Gastroesophageal sphincter (tissue), 4 donors: ENCODE data around the gene SLC50A1. TPM values are rescaled to one million over a fixed set of nuclear protein-coding genes. Genes with fewer than 3 reads are reported as not detected.

Experiments used
- ATAC-seq: fragments of 150-250 bp; one replicate; pipeline ENCODE4 v1.9.1; 2016; ENCODE audit warnings: mild to moderate bottlenecking, moderate library complexity
- H3K27ac ChIP-seq, 4 donors: fragments of 200-600 bp; sonication (generic) in 3 of 4; 1 replicate in 3 of 4; 2 replicates in 1 of 4; pipeline ENCODE4 v1.5.1; 2016 to 2019
- H3K27me3 ChIP-seq: fragments of 200-600 bp; sonication (generic); one replicate; pipeline ENCODE4 v1.5.1; 2019
- H3K36me3 ChIP-seq, 2 donors: fragments of 200-600 bp; sonication (generic); one replicate each; pipeline ENCODE4 v1.5.1; 2019; ENCODE audit warnings: control low read depth in 1 of 2
- H3K4me1 ChIP-seq, 3 donors: fragments of 200-600 bp; sonication (generic); 1 replicate in 2 of 3; 2 replicates in 1 of 3; pipeline ENCODE4 v1.5.1; 2016 to 2019; ENCODE audit warnings: control low read depth in 2 of 3
- H3K4me3 ChIP-seq, 2 donors: fragments of 200-600 bp; sonication (generic); one replicate each; pipeline ENCODE4 v1.5.1; 2019; ENCODE audit warnings: mild to moderate bottlenecking in 1 of 2, moderate library complexity in 1 of 2
- H3K9me3 ChIP-seq, 3 donors: fragments of 200-600 bp; sonication (generic); one replicate each; pipeline ENCODE4 v1.5.1; 2017 to 2019; ENCODE audit warnings: control low read depth in 2 of 3
- EP300 ChIP-seq: sonication (generic); formaldehyde crosslinking; IDR thresholded peaks from one replicate; pipeline ENCODE4 v1.6.1; 2017; ENCODE audit warnings: antibody characterized with exemption, mild to moderate bottlenecking
- POLR2A ChIP-seq, 2 donors: fragments of 450-650 bp; IDR thresholded peaks; one replicate each; pipeline ENCODE4 v1.6.1; 2017; ENCODE audit warnings: antibody characterized with exemption in 2 of 2, mild to moderate bottlenecking in 2 of 2, moderate library complexity in 1 of 2
- POLR2AphosphoS5 ChIP-seq: sonication (generic); formaldehyde crosslinking; IDR thresholded peaks from one replicate; pipeline ENCODE4 v1.6.1; 2017; ENCODE audit warnings: antibody characterized with exemption
- WGBS, 2 donors: methylation state at CpG; one replicate each; pipeline ENCODE4 v1.1.5; 2018; ENCODE audit warnings: low coverage in 1 of 2; 5-methylcytosine and 5-hydroxymethylcytosine counted together
- total RNA-seq, 4 donors: library from RNA; depleted of rRNA; stranded (reverse); fragments of >200 nt; gene quantifications; one replicate each; pipeline ENCODE4 v1.1.0, GENCODE V29; 2016
- TF ChIP-seq, protein P1 (sequence below), 4 experiments: fragments of 200-600 bp in 2 of 4; fragments of 450-650 bp in 2 of 4; sonication (generic) in 1 of 4; IDR thresholded peaks; one replicate each; pipeline ENCODE4 v1.5.1; 2017 to 2019; ENCODE audit warnings: antibody characterized with exemption in 4 of 4, mild to moderate bottlenecking in 2 of 4, moderate library complexity in 2 of 4

SLC50A1 gene
- total RNA-seq, 4 donors from 2014 or later, result 12.5 to 16.8 (median 13.9) TPM

- H3K9me3 ChIP-seq, result no peaks in the 10 kb centered on the region
- no peak overlapping the region for H3K27ac ChIP-seq
- H3K4me1 ChIP-seq, result peaks cover 0 to 15% (median 5%) of the 10 kb centered on the region in 3 donors
- no peak for ATAC-seq
- TF ChIP-seq, protein P1, sequence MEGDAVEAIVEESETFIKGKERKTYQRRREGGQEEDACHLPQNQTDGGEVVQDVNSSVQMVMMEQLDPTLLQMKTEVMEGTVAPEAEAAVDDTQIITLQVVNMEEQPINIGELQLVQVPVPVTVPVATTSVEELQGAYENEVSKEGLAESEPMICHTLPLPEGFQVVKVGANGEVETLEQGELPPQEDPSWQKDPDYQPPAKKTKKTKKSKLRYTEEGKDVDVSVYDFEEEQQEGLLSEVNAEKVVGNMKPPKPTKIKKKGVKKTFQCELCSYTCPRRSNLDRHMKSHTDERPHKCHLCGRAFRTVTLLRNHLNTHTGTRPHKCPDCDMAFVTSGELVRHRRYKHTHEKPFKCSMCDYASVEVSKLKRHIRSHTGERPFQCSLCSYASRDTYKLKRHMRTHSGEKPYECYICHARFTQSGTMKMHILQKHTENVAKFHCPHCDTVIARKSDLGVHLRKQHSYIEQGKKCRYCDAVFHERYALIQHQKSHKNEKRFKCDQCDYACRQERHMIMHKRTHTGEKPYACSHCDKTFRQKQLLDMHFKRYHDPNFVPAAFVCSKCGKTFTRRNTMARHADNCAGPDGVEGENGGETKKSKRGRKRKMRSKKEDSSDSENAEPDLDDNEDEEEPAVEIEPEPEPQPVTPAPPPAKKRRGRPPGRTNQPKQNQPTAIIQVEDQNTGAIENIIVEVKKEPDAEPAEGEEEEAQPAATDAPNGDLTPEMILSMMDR (IDR thresholded peaks at IDR 0.05), result no peak
- TF ChIP-seq EP300, result no peak
- no peak for TF ChIP-seq POLR2A (IDR thresholded peaks at IDR 0.05)
- TF ChIP-seq POLR2AphosphoS5, result no peak
- no peak overlapping the region for H3K4me3 ChIP-seq
- H3K36me3 ChIP-seq, result peaks cover 0 to 7% of the 10 kb centered on the region in 2 donors
- no peaks in the 10 kb centered on the region for H3K27me3 ChIP-seq
- WGBS, 2 donors, result 91 to 100% methylated on average over 3 to 6 of the region's 18 CpGs
Observed at GRCh38 chr1:155181371-155182051, 45.9 kb downstream of the SLC50A1 start.

GRCh38 chr1:155182052-155182550 is 46.4 kb downstream of the SLC50A1 start:
- Histone ChIP-seq H3K27me3 (no peaks in the 10 kb centered on the region), H3K9me3 (no peaks in the 10 kb centered on the region), H3K36me3 (peaks cover 0 to 7% of the 10 kb centered on the region in 2 donors), H3K27ac (no peak overlapping the region), H3K4me3 (no peak overlapping the region), H3K4me1 (peaks cover 0 to 9% (median 0%) of the 10 kb centered on the region in 3 donors)
- no peak for TF ChIP-seq EP300
- TF ChIP-seq POLR2A (IDR thresholded peaks at IDR 0.05), result no peak
- TF ChIP-seq POLR2AphosphoS5, result no peak
- TF ChIP-seq, protein P1 (IDR thresholded peaks at IDR 0.05), result no peak
- WGBS, 2 donors, result 78 to 100% methylated on average over 1 to 3 of the region's 7 CpGs
- no peak for ATAC-seq

DNA sequence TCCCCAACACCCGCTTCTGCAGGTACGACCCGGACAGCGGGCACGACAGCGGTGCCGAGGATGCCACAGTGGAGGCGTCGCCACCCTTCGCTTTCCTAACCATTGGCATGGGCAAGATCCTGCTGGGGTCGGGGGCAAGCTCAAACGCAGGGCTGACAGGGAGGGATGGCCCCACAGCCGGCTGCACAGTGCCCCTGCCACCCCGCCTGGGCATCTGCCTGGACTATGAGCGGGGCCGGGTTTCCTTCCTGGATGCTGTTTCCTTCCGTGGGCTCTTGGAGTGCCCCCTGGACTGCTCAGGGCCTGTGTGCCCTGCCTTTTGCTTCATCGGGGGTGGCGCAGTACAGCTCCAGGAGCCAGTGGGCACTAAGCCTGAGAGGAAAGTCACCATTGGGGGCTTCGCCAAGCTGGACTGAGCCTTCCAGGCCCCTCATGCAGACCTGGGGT is 48.1 kb downstream of the SLC50A1 start:
- WGBS, 2 donors, result 80 to 85% methylated on average over 1 to 4 of the region's 20 CpGs
- Histone ChIP-seq H3K27ac (no peak overlapping the region), H3K4me3 (no peak overlapping the region), H3K9me3 (no peaks in the 10 kb centered on the region), H3K27me3 (no peaks in the 10 kb centered on the region), H3K36me3 (peaks cover 0 to 7% of the 10 kb centered on the region in 2 donors), H3K4me1 (peaks cover 0 to 5% (median 0%) of the 10 kb centered on the region in 3 donors)
- TF ChIP-seq POLR2A (IDR thresholded peaks at IDR 0.05) (no peak), POLR2AphosphoS5 (no peak), EP300 (no peak)
- TF ChIP-seq, protein P1 (IDR thresholded peaks at IDR 0.05), result no peak
- no peak for ATAC-seq

- H3K9me3 ChIP-seq, result no peaks in the 10 kb centered on the region
- WGBS, 2 donors, result 79 to 100% methylated on average over 2 to 4 of the region's 4 CpGs
- no peak overlapping the region for H3K4me3 ChIP-seq
- peaks cover 0 to 5% (median 0%) of the 10 kb centered on the region in 3 donors for H3K4me1 ChIP-seq
- no peaks in the 10 kb centered on the region for H3K27me3 ChIP-seq
- H3K27ac ChIP-seq, result no peak overlapping the region
- no peak for ATAC-seq
- TF ChIP-seq POLR2AphosphoS5, result no peak
- no peak for TF ChIP-seq EP300
- TF ChIP-seq, protein P1 (IDR thresholded peaks at IDR 0.05), result no peak
- no peak for TF ChIP-seq POLR2A (IDR thresholded peaks at IDR 0.05)
- peaks cover 0 to 7% of the 10 kb centered on the region in 2 donors for H3K36me3 ChIP-seq
Observed at GRCh38 chr1:155184351-155184811, 48.7 kb downstream of the SLC50A1 start.
